Small intestine (tissue), 7 donors: ENCODE data around the gene LIFR. TPM values are rescaled to one million over a fixed set of nuclear protein-coding genes. Genes with fewer than 3 reads are reported as not detected.

Experiments used
- DNase-seq, 2 donors: peaks; one replicate each; pipeline versions ENCODE4 v3.0.0 to v3.0.0-alpha.2; 2013
- FAIRE-seq: peaks from 2 replicates; lab custom pipeline; 2012; peaks lifted over from hg19 to GRCh38; lab: Jason Lieb, UNC
- H3K27ac ChIP-seq, 3 donors: one replicate each; pipeline ENCODE4 v1.5.1; 2013; ENCODE audit warnings: low read length in 2 of 3, mild to moderate bottlenecking in 2 of 3, control low read depth in 1 of 3, inconsistent platforms in 1 of 3, low read depth in 1 of 3, moderate library complexity in 1 of 3
- H3K27me3 ChIP-seq, 3 donors: one replicate each; pipeline ENCODE4 v1.6.1; 2013; ENCODE audit warnings: low read length in 3 of 3, inconsistent platforms in 1 of 3; ENCODE audit not compliant: control insufficient read depth in 3 of 3, insufficient read depth in 3 of 3
- H3K36me3 ChIP-seq, 3 donors: one replicate each; pipeline ENCODE4 v1.6.1; 2013; ENCODE audit warnings: low read length in 3 of 3, inconsistent platforms in 1 of 3, low read depth in 1 of 3, mild to moderate bottlenecking in 1 of 3, moderate library complexity in 1 of 3; ENCODE audit not compliant: control insufficient read depth in 3 of 3, insufficient read depth in 2 of 3
- H3K4me1 ChIP-seq, 3 donors: one replicate each; pipeline ENCODE4 v1.6.1; 2013; ENCODE audit warnings: low read length in 2 of 3, inconsistent platforms in 1 of 3, low read depth in 1 of 3, mild to moderate bottlenecking in 1 of 3, moderate library complexity in 1 of 3; ENCODE audit not compliant: control insufficient read depth in 3 of 3, insufficient read depth in 2 of 3
- H3K4me3 ChIP-seq, 3 donors: one replicate each; pipeline ENCODE4 v1.5.1; 2013; ENCODE audit warnings: low read length in 3 of 3, control low read depth in 1 of 3, inconsistent platforms in 1 of 3, low read depth in 1 of 3, mild to moderate bottlenecking in 1 of 3, moderate library complexity in 1 of 3
- H3K9me3 ChIP-seq, 2 donors: one replicate each; pipeline ENCODE4 v1.6.1; 2013; ENCODE audit warnings: low read depth in 1 of 2, low read length in 1 of 2; ENCODE audit not compliant: control insufficient read depth in 2 of 2, insufficient read depth in 1 of 2
- WGBS, 3 donors: extraction: QIAGEN DNeasy Blood & Tissue Kit; methylation state at CpG; one replicate each; pipeline ENCODE4 v1.1.7; 2013; 5-methylcytosine and 5-hydroxymethylcytosine counted together
- polyA plus RNA-seq, 4 donors: library from polyadenylated mRNA; stranded (reverse) in 3 of 4; unstranded in 1 of 4; fragments of 200-250 nt in 3 of 4; fragments of 120-200 nt in 1 of 4; gene quantifications; one replicate each; pipeline versions ENCODE4 v1.2.1 to v1.2.3, GENCODE V29; 2013
- donor health status: healthy with polysubstance abuse.
- donor health status: control.
- donor health status: control.
- donor health status: Bipolar disorder and iron deficiency.
- donor health status: healthy.

The LIFR gene
- polyA plus RNA-seq, 4 donors = 0.67 to 28.6 (median 7.0) TPM

GRCh38 chr5:38483805-38484398 is 72.5 kb downstream of the LIFR start:
- H3K4me1 ChIP-seq = peaks cover 0 to 5% (median 0%) of the 10 kb centered on the region in 3 donors
- 90 to 91% (median 90%) methylated on average over 10 of the region's 10 CpGs for WGBS, 3 donors
- H3K27me3 ChIP-seq = peaks cover 0 to 14% (median under 1%) of the 10 kb centered on the region in 3 donors
- H3K36me3 ChIP-seq = peaks cover 0 to 9% (median 0%) of the 10 kb centered on the region in 3 donors
- H3K9me3 ChIP-seq = no peaks in the 10 kb centered on the region
- H3K27ac ChIP-seq = no peak overlapping the region
- no peak overlapping the region for H3K4me3 ChIP-seq
- DNase-seq (no peak), FAIRE-seq (no peak)

GRCh38 chr5:38479315-38479904 is 77.0 kb downstream of the LIFR start:
- Histone ChIP-seq H3K36me3 (peaks cover 0 to 4% (median 0%) of the 10 kb centered on the region in 3 donors), H3K27me3 (peaks cover 0 to 17% (median 3%) of the 10 kb centered on the region in 3 donors), H3K9me3 (no peaks in the 10 kb centered on the region), H3K4me1 (peaks cover 0 to 9% (median 0%) of the 10 kb centered on the region in 3 donors), H3K27ac (no peak overlapping the region), H3K4me3 (no peak overlapping the region)
- no peak for FAIRE-seq
- 8 to 37% (median 27%) methylated on average over 6 of the region's 6 CpGs for WGBS, 3 donors
- peak; percentile 3 to 47 for DNase-seq

- peaks cover 0 to 9% (median 0%) of the 10 kb centered on the region in 3 donors for H3K4me1 ChIP-seq
- WGBS, 3 donors = 13 to 50% (median 30%) methylated on average over 3 of the region's 3 CpGs
- H3K36me3 ChIP-seq = peaks cover 0 to 2% (median 0%) of the 10 kb centered on the region in 3 donors
- peaks cover 0 to 15% (median 3%) of the 10 kb centered on the region in 3 donors for H3K27me3 ChIP-seq
- H3K4me3 ChIP-seq = no peak overlapping the region
- DNase-seq (no peak), FAIRE-seq (no peak)
- H3K27ac ChIP-seq = no peak overlapping the region
- no peaks in the 10 kb centered on the region for H3K9me3 ChIP-seq
Observed at GRCh38 chr5:38478878-38479277, 77.6 kb downstream of the LIFR start.

GRCh38 chr5:38478166-38478565 is 78.3 kb downstream of the LIFR start:
- Histone ChIP-seq H3K4me3 (no peak overlapping the region), H3K4me1 (peaks cover 0 to 9% (median 0%) of the 10 kb centered on the region in 3 donors), H3K9me3 (no peaks in the 10 kb centered on the region), H3K27me3 (peaks cover 0 to 13% (median 3%) of the 10 kb centered on the region in 3 donors), H3K36me3 (no peaks in the 10 kb centered on the region), H3K27ac (no peak overlapping the region)
- DNase-seq (no peak), FAIRE-seq (no peak)
- WGBS, 3 donors = 47 to 62% (median 60%) methylated on average over 3 of the region's 3 CpGs

- no peak overlapping the region for H3K27ac ChIP-seq
- FAIRE-seq = no peak
- no peaks in the 10 kb centered on the region for H3K9me3 ChIP-seq
- DNase-seq = no peak
- 14 to 39% (median 27%) methylated on average over 8 of the region's 8 CpGs for WGBS, 3 donors
- no peak overlapping the region for H3K4me3 ChIP-seq
- no peaks in the 10 kb centered on the region for H3K36me3 ChIP-seq
- H3K4me1 ChIP-seq = peaks cover 0 to 16% (median 3%) of the 10 kb centered on the region in 3 donors
- peaks cover 0 to 19% (median 0%) of the 10 kb centered on the region in 3 donors for H3K27me3 ChIP-seq
Observed at GRCh38 chr5:38473008-38473407, 83.4 kb downstream of the LIFR start.

GRCh38 chr5:38472541-38472940 is 83.9 kb downstream of the LIFR start:
- 84 to 92% (median 92%) methylated on average over 7 of the region's 7 CpGs for WGBS, 3 donors
- FAIRE-seq (no peak), DNase-seq (no peak)
- no peak overlapping the region for H3K4me3 ChIP-seq
- no peak overlapping the region for H3K27ac ChIP-seq
- H3K4me1 ChIP-seq = peaks cover 0 to 20% (median 5%) of the 10 kb centered on the region in 3 donors
- peaks cover 0 to 23% (median 0%) of the 10 kb centered on the region in 3 donors for H3K27me3 ChIP-seq
- H3K36me3 ChIP-seq = no peaks in the 10 kb centered on the region
- H3K9me3 ChIP-seq = no peaks in the 10 kb centered on the region

GRCh38 chr5:38471709-38472108 is 84.7 kb downstream of the LIFR start:
- DNase-seq (no peak), FAIRE-seq (no peak)
- WGBS, 3 donors = 82 to 90% (median 88%) methylated on average over 4 of the region's 4 CpGs
- peaks cover 0 to 23% (median 0%) of the 10 kb centered on the region in 3 donors for H3K27me3 ChIP-seq
- H3K9me3 ChIP-seq = no peaks in the 10 kb centered on the region
- H3K4me1 ChIP-seq = peaks cover 0 to 22% (median 5%) of the 10 kb centered on the region in 3 donors
- H3K36me3 ChIP-seq = no peaks in the 10 kb centered on the region
- no peak overlapping the region for H3K4me3 ChIP-seq
- H3K27ac ChIP-seq = no peak overlapping the region

GRCh38 chr5:38469707-38470267 is 86.7 kb downstream of the LIFR start:
- Histone ChIP-seq H3K27ac (peak overlapping the region in 1 of 3 donors; percentile 82), H3K4me1 (peaks cover 0 to 22% (median 5%) of the 10 kb centered on the region in 3 donors), H3K27me3 (peaks cover 0 to 23% (median 0%) of the 10 kb centered on the region in 3 donors), H3K4me3 (no peak overlapping the region), H3K9me3 (no peaks in the 10 kb centered on the region), H3K36me3 (no peaks in the 10 kb centered on the region)
- DNase-seq (no peak), FAIRE-seq (no peak)
- WGBS, 3 donors = 89 to 91% (median 90%) methylated on average over 11 of the region's 11 CpGs
